Measurements from ENCODE around the gene UBAP1.
"Not testable (repeated sequence)": the region's sequence is repeated elsewhere in the genome, so short reads cannot be mapped to it uniquely, and the experiment has no call there.

The UBAP1 gene

DNA sequence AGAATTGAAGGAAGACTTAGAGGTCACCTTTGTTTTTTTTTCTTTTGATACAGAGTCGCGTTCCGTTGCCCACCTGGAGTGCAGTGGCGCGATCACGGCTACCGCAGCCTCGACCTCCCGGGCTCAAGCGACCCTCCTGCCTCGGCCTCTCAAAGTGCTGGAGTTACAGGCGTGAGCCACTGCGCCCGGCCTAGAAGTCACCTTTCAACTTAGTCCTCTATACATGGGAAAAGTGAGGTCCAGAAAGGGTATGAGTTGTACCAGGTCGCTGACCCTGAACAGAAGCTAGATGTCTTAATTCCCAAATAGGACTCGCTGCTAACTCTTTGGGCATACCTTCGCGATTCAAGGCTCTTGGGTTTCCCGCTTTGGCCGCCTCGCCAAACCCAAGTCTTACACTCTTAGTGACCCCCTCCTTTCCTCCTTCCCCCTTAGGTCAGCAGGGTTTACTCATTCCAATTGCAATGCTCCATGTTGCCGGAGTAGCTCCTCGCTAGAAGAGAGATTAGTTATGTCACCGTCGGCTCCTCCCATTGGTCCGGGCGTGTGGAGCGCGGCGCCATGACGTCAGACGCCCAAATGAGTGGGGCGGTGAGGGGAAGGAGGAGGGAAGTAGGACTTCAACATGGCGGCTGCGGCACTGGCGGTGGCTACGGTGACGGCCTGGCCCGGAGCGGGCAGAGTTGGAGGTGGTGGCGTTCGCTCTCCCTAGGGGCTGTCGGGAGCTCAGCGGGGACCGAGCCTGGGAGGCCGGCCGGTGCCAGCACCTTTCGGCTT, at the start of gene UBAP1:
TSS of gene UBAP1 (plus strand) at position 608 of the 777 bp plus-strand sequence. CDS start 41,872 bp downstream, outside the sequence.
- TF ChIP-seq, protein P1, sequence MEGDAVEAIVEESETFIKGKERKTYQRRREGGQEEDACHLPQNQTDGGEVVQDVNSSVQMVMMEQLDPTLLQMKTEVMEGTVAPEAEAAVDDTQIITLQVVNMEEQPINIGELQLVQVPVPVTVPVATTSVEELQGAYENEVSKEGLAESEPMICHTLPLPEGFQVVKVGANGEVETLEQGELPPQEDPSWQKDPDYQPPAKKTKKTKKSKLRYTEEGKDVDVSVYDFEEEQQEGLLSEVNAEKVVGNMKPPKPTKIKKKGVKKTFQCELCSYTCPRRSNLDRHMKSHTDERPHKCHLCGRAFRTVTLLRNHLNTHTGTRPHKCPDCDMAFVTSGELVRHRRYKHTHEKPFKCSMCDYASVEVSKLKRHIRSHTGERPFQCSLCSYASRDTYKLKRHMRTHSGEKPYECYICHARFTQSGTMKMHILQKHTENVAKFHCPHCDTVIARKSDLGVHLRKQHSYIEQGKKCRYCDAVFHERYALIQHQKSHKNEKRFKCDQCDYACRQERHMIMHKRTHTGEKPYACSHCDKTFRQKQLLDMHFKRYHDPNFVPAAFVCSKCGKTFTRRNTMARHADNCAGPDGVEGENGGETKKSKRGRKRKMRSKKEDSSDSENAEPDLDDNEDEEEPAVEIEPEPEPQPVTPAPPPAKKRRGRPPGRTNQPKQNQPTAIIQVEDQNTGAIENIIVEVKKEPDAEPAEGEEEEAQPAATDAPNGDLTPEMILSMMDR (conservative IDR thresholded peaks at IDR 0.05; ENCODE audit: control insufficient read depth, insufficient read depth, low read depth, low read length) = no peak
- DNase-seq (ENCODE audit: low read depth) = peak; percentile 97
- peak within 1 kb of the TSS; percentile 99 for H3K4me3 ChIP-seq (ENCODE audit: control insufficient read depth, low read depth, low read length)

DNA sequence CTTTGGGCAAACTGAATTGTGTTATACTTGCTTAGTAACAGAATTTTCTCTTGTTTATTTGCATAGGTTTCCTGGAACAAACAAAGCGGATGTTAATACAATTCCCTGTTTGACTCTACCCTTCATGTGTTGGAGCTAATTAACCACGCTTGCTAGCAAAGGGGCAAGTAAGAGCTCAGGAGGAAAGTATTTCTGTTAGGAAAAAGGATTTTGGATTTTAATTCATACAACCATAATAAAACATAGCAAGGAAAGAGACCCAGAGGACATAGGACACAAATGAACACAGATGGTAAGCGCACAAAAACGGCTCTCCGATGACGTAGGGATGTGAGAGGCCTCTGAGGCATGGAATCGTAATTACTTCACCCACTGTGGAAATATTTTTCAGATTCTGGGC, 47.3 kb upstream of the UBAP1 start:
- DNase-seq (ENCODE audit: low read depth) = no peak
- H3K4me3 ChIP-seq (ENCODE audit: control insufficient read depth, low read depth, low read length) = no peak overlapping the region
- TF ChIP-seq, protein P1 (conservative IDR thresholded peaks at IDR 0.05; ENCODE audit: control insufficient read depth, insufficient read depth, low read depth, low read length) = no peak

DNA sequence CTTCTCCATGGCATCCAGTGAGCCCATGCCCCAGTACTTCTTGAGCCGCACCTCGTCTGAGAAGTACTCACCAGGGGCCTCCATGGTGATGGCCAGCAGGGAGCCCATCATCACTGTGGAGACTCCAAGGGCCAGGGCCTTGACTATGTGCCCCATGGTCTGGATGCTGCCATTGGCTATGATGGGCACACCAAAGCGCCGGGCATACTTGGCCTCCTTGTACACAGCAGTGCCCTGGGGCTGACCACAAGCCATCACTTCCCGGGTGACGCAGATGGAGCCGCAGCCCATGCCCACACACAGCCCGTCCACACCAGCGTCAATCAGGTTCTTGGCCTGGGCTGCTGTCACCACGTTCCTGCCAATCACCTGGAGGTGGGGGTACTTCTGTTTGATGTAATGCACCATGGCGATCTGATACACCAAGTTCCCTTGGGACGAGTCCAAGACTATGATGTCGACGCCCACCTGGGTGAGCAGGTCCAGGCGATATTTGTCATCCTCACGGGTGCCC, 45.4 kb upstream of the UBAP1 start:
- no peak overlapping the region for H3K4me3 ChIP-seq (ENCODE audit: control insufficient read depth, low read depth, low read length)
- TF ChIP-seq, protein P1 (conservative IDR thresholded peaks at IDR 0.05; ENCODE audit: control insufficient read depth, insufficient read depth, low read depth, low read length) = no peak
- no peak for DNase-seq (ENCODE audit: low read depth)

DNA sequence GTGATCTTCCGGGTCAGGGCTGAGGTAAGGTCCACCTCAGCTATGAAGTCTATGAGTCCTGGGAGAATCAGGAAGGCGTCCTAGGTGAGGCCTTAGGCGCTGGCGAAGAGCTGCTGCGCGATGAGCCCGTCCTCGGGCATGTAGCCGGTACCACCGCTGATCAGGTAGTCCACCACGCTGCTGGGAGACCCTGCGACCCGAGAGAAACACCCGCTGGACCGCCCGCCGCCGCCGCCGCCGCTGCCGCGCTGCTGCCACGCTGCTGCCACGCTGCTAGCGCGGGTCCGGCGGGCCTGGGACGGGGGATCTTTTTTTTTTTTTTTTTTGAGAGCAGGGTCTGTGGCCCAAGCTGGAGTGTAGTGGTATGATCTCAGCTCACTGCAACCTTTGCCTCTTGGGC, 44.3 kb upstream of the UBAP1 start:
- TF ChIP-seq, protein P1 (conservative IDR thresholded peaks at IDR 0.05; ENCODE audit: control insufficient read depth, insufficient read depth, low read depth, low read length) = no peak
- no peak overlapping the region for H3K4me3 ChIP-seq (ENCODE audit: control insufficient read depth, low read depth, low read length)
- no peak for DNase-seq (ENCODE audit: low read depth)

DNA sequence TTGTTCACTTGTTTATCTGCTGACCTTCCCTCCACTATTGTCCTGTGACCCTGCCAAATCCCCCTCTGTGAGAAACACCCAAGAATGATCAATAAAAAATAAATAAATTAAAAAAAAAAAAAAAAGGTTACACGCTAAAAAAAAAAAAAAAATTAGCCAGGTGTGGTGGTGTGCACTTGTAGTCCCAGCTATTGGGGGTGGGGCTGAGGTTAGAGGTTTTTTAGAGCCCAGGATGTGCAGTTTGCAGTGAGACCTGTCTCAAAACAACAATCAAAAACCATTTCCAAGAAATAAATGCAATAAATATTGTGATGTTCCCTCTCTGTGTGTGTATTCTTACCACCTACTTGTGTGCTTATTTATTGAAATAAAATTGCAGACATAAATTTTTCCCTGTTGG, 40.2 kb upstream of the UBAP1 start:
- DNase-seq (ENCODE audit: low read depth); H3K4me3 ChIP-seq (ENCODE audit: control insufficient read depth, low read depth, low read length): not testable (repeated sequence)

DNA sequence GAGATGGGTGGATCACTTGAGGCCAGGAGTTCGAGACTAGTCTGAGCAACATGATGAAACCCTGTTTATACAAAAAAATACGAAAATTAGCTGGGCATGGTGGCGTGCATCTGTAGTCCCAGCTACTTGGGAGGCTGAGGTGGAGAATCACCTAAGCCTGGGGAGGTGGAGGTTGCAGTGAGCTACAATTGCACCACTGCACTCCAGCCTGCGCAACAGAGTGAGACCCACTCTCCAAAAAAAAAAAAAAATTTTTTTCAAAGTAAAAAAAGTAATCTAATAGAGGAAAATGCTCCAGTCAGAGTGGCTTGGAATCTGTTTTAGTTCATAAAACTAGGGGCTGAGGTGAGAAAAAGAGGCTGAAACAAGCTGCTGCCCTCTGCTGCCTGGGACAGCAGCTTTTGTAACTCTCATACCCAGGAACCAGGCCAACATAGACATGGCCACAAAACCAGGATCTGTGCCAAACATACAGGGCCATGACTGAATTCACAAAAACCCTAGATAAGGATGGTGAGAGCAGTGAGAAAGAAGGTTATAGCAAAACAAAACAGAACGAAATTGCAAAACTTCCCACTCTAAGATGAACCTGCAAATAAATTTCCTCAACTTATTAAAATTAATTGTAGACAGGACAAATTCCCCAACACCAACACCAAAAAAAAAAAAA, 39.2 kb upstream of the UBAP1 start:
- H3K4me3 ChIP-seq (ENCODE audit: control insufficient read depth, low read depth, low read length) = no peak overlapping the region
- TF ChIP-seq, protein P1 (conservative IDR thresholded peaks at IDR 0.05; ENCODE audit: control insufficient read depth, insufficient read depth, low read depth, low read length) = peak; percentile 49
- DNase-seq (ENCODE audit: low read depth) = peak; percentile 87

DNA sequence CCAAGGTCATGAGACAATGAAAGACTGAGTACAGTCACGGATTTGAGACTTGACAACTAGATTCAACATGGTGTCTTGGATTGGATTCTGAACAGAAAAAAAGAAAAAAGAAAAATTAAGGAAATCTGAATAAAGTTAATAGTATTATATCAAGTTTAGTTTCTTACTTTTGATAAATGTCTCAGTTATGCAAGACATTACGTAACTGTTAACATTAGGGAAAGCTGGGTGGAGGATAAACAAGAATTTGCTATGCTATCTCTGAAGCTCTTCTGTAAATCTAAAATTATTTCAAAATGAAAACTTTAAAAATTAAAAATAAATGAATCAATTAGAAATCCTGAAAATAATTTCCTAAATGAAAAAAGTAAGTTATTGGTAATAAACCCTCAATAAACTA, 38.0 kb upstream of the UBAP1 start:
- TF ChIP-seq, protein P1 (conservative IDR thresholded peaks at IDR 0.05; ENCODE audit: control insufficient read depth, insufficient read depth, low read depth, low read length) = no peak
- no peak for DNase-seq (ENCODE audit: low read depth)
- H3K4me3 ChIP-seq (ENCODE audit: control insufficient read depth, low read depth, low read length) = no peak overlapping the region
